ENCODE data around the gene FNDC3A.
"Not testable (repeated sequence)": the region's sequence is repeated elsewhere in the genome, so short reads cannot be mapped to it uniquely, and the experiment has no call there.

FNDC3A gene

GRCh38 chr13:49124693-49125304 lies 149.1 kb downstream of the FNDC3A start:
- FAIRE-seq (no peak), DNase-seq (ENCODE audit: insufficient read length, low spot score) (no peak)

- DNase-seq (ENCODE audit: insufficient read length, low spot score) (no peak), FAIRE-seq (no peak)
Measured at GRCh38 chr13:49125964-49126524, 150.3 kb downstream of the FNDC3A start.

- DNase-seq (ENCODE audit: insufficient read length, low spot score) (no peak), FAIRE-seq (no peak)
Measured at GRCh38 chr13:49132479-49133002, 156.8 kb downstream of the FNDC3A start.

- FAIRE-seq (no peak), DNase-seq (ENCODE audit: insufficient read length, low spot score) (no peak)
Measured at GRCh38 chr13:49134305-49134704, 158.6 kb downstream of the FNDC3A start.

- FAIRE-seq; DNase-seq (ENCODE audit: insufficient read length, low spot score): not testable (repeated sequence)
Measured at GRCh38 chr13:49137138-49137643, 161.5 kb downstream of the FNDC3A start.

GRCh38 chr13:49140910-49141611 lies 165.3 kb downstream of the FNDC3A start:
- FAIRE-seq (no peak), DNase-seq (ENCODE audit: insufficient read length, low spot score) (no peak)

- DNase-seq (ENCODE audit: insufficient read length, low spot score) (peak; percentile 15), FAIRE-seq (no peak)
Measured at GRCh38 chr13:49146950-49147355, 171.2 kb downstream of the FNDC3A start.

GRCh38 chr13:49148405-49148804 lies 172.7 kb downstream of the FNDC3A start:
- FAIRE-seq (no peak), DNase-seq (ENCODE audit: insufficient read length, low spot score) (no peak)

GRCh38 chr13:49157955-49158584 lies 182.4 kb downstream of the FNDC3A start:
- DNase-seq (ENCODE audit: insufficient read length, low spot score); FAIRE-seq: not testable (repeated sequence)

- not testable (repeated sequence) for DNase-seq (ENCODE audit: insufficient read length, low spot score); FAIRE-seq
Measured at GRCh38 chr13:49163162-49163561, 187.4 kb downstream of the FNDC3A start.

- DNase-seq (ENCODE audit: insufficient read length, low spot score) (no peak), FAIRE-seq (no peak)
Measured at GRCh38 chr13:49164712-49165111, 189.0 kb downstream of the FNDC3A start.

- FAIRE-seq = no peak
- DNase-seq (ENCODE audit: insufficient read length, low spot score) = no peak
Measured at GRCh38 chr13:49165798-49166752, 190.4 kb downstream of the FNDC3A start.

- no peak for DNase-seq (ENCODE audit: insufficient read length, low spot score)
- no peak for FAIRE-seq
Measured at GRCh38 chr13:49171359-49171758, 195.6 kb downstream of the FNDC3A start.

- no peak for FAIRE-seq
- DNase-seq (ENCODE audit: insufficient read length, low spot score) = no peak
Measured at GRCh38 chr13:49183672-49184325, 208.1 kb downstream of the FNDC3A start.

GRCh38 chr13:49184621-49185020 lies 208.9 kb downstream of the FNDC3A start:
- FAIRE-seq = no peak

GRCh38 chr13:49185264-49185663 lies 209.6 kb downstream of the FNDC3A start:
- no peak for FAIRE-seq
- DNase-seq (ENCODE audit: insufficient read length, low spot score) = no peak

More at GRCh38 chr13:49184621-49185020, 208.9 kb downstream of the FNDC3A start:
- DNase-seq (ENCODE audit: insufficient read length, low spot score) = no peak

GRCh38 chr13:49190901-49191300 lies 215.2 kb downstream of the FNDC3A start:
- no peak for DNase-seq (ENCODE audit: insufficient read length, low spot score)
- FAIRE-seq = no peak

- no peak for DNase-seq (ENCODE audit: insufficient read length, low spot score)
- no peak for FAIRE-seq
Measured at GRCh38 chr13:49206641-49207040, 230.9 kb downstream of the FNDC3A start.

- DNase-seq (ENCODE audit: insufficient read length, low spot score) = no peak
- no peak for FAIRE-seq
Measured at GRCh38 chr13:49208619-49209018, 232.9 kb downstream of the FNDC3A start.
